VCaP (cell line): Measurements from ENCODE around the gene NR6A1.

Source experiments
- H3K27ac ChIP-seq: fragments of 450-650 bp; 2 replicates; pipeline ENCODE4 v1.5.1; 2017
- CTCF ChIP-seq: fragments of 450-650 bp; conservative IDR thresholded peaks from 2 replicates; pipeline ENCODE4 v1.5.1; 2017; ENCODE audit warnings: mild to moderate bottlenecking, moderate library complexity

Gene NR6A1

DNA sequence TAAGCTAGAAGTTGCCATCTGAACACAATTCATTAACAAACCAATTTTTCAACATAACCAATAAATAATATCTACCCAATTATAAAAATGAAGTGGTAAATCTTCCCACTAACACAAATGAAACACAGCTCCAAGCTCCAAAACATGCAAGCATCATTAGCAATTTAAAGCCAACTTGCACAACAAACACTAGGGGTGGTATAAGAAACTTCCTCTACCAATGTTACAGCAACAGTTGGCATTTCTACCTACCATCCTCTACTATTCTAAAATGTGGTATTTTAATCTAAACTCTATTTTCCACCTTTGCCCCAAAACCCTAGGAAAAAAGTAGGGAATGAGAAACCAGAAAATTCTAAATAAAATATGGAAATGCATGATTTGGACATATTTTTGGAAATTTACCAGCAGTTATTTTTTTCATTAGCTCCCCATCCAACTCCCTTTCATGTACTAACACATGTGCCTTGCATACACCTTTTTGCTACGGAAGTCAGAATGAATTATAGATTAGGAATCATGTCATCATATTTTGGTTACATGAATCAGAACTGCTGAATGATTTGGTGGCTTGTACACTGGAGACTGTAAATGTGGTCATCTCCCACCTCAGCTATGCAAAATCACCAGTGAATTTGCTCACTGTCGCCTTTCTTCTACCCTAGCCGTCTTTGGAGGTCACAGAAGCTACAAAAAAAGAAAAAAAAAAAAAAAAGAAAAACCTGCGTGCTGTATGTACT, 4.1 kb downstream of the NR6A1 start:
- peak; percentile 50 for TF ChIP-seq CTCF

DNA sequence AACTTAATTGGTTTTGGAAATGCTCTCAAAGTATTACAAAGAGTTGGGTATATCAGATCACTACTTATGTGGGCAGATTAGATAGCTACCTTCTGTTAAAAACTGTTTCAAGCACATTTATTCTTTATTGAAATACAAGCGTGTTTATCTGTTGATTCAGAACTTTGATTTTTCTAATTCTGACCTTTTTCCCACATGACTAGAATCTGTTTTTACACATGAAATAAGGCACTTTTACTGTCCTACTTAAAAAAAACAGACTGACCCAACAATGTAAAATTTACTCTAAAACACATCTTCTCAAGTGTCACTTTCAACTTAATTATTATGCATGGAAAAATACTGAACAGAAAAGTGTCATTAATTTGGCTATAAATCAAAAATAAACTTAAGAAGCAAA, 4.8 kb downstream of the NR6A1 start:
- no peak for TF ChIP-seq CTCF
- H3K27ac ChIP-seq, result no peak overlapping the region

More for the DNA sequence above, 4.1 kb downstream of the NR6A1 start:
- H3K27ac ChIP-seq, result no peak overlapping the region

DNA sequence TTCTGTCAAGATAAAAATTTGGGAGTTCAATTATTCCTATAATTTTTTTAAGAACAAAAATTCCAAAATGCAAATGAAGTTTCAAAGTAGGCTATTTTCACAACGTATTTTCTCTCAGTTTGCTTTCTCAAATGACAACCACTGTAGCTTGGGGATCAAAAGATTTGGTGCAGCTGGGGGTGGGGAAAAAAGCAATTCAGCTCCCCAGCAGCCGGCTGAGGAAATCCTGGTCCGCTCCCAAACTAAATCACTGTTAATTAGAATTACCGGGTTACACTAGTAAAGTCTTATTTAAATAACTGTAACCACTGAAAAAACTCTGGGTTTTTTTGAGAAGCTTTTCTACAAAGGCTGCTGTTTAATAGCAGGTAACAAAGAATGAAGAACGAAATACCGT, 5.7 kb downstream of the NR6A1 start:
- no peak overlapping the region for H3K27ac ChIP-seq
- no peak for TF ChIP-seq CTCF

DNA sequence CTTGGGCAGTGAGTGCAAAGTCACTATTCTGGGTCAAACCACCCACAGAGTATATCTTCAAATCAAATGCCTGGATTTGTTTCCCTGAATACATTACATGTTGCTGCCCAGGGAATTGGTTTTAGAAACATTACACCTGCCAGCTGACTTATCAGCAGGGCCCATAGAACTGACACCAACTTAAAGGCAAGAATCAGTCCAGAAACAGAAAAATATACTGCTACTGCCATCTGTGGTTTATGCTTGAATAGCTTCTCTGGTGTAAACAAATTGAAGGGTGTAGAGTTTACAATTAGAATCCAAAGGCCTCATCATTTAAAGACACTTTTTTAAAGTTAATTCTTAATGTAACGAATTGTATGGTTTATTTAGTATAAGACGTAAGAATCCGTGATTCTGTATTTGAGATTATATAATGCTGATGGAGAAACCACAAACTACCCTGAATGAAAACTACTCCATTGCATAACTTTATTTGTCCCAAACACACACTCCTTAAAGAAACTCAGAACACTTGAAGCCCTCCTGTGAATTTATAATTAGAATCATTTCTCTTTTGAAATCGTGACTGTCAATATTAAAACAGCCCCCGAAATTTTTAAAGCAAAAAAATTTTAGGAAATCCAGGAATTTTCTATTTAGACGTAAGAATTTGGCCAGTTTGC, 6.2 kb downstream of the NR6A1 start:
- no peak overlapping the region for H3K27ac ChIP-seq

GRCh38 chr9:124762633-124763032, 8.5 kb downstream of the NR6A1 start:
- no peak overlapping the region for H3K27ac ChIP-seq
- TF ChIP-seq CTCF, result no peak

More for the DNA sequence above, 6.2 kb downstream of the NR6A1 start:
- TF ChIP-seq CTCF, result peak; percentile 71

DNA sequence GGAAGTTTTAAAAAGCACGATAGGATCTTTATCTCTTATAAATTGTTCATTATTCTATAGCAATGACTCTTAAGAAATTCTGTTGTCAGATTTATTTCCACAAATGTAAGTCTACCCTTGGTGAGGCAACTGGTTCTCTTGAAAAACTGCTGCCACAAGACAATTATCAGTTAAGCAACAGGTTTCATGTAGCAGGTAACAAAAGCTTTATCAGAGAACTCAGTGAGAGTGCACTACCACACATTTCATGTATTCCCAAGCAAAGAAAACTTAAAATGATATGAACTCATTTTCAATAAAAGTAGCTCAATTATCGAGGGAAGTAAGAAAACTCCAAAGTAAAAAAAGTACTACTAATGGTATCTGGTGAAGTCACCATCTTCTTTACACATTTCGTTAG, 9.4 kb downstream of the NR6A1 start:
- H3K27ac ChIP-seq, result no peak overlapping the region
- no peak for TF ChIP-seq CTCF

- H3K27ac ChIP-seq, result no peak overlapping the region
- TF ChIP-seq CTCF, result no peak
These were observed 9.9 kb downstream of the NR6A1 start for GRCh38 chr9:124761196-124761595.
